Prostate gland (tissue), 2 donors: ENCODE results near the gene SUGCT.

Source experiments
- POLR2A ChIP-seq: fragments of 450-650 bp; IDR thresholded peaks from one replicate; pipeline ENCODE4 v1.6.1; 2016; ENCODE audit warnings: antibody characterized with exemption, mild to moderate bottlenecking
- TF ChIP-seq, protein P1 (sequence below), 4 experiments: fragments of 200-600 bp in 2 of 4; fragments of 450-650 bp in 2 of 4; sonication (generic) in 2 of 4; IDR thresholded peaks; 1 replicate in 3 of 4; 2 replicates in 1 of 4; pipeline ENCODE4 v1.5.1; 2016 to 2019; ENCODE audit warnings: antibody characterized with exemption in 4 of 4, mild to moderate bottlenecking in 2 of 4, moderate library complexity in 2 of 4

DNA sequence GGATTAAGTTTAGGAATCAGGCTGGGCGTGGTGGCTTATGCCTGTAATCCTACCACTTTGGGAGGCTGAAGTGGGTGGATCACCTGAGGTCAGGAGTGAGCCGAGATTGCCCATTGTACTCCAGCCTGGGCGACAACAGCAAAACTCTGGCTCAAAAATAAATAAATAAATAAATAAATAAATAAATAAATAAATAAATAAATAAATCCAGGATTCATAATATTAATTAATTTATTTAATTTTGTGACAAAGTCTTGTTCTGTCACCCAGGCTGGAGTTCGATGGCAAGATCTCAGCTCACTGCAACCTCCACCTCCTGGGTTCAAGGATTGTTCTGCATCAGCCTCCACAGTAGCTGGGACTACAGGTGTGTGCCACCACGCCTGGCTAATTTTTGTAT, 4.2 kb downstream of the SUGCT start:
- TF ChIP-seq, protein P1, sequence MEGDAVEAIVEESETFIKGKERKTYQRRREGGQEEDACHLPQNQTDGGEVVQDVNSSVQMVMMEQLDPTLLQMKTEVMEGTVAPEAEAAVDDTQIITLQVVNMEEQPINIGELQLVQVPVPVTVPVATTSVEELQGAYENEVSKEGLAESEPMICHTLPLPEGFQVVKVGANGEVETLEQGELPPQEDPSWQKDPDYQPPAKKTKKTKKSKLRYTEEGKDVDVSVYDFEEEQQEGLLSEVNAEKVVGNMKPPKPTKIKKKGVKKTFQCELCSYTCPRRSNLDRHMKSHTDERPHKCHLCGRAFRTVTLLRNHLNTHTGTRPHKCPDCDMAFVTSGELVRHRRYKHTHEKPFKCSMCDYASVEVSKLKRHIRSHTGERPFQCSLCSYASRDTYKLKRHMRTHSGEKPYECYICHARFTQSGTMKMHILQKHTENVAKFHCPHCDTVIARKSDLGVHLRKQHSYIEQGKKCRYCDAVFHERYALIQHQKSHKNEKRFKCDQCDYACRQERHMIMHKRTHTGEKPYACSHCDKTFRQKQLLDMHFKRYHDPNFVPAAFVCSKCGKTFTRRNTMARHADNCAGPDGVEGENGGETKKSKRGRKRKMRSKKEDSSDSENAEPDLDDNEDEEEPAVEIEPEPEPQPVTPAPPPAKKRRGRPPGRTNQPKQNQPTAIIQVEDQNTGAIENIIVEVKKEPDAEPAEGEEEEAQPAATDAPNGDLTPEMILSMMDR (IDR thresholded peaks at IDR 0.05): no peak
- no peak for TF ChIP-seq POLR2A
